Peyer's patch (tissue), 4 donors: Measurements from ENCODE around the gene COL11A2. TPM values are rescaled to one million over a fixed set of nuclear protein-coding genes. Genes with fewer than 3 reads are reported as not detected.

Experiments used
- DNase-seq, 3 donors: peaks; one replicate each; pipeline ENCODE4 v3.0.0-alpha.2; 2017 to 2019
- H3K27ac ChIP-seq, 4 donors: fragments of 200-600 bp; sonication (generic); one replicate each; pipeline ENCODE4 v1.5.1; 2016 to 2019
- H3K27me3 ChIP-seq, 2 donors: fragments of 200-600 bp; sonication (generic); one replicate each; pipeline ENCODE4 v1.5.1; 2019
- H3K36me3 ChIP-seq, 3 donors: fragments of 200-600 bp; sonication (generic); one replicate each; pipeline ENCODE4 v1.5.1; 2016 to 2019
- H3K4me1 ChIP-seq, 4 donors: fragments of 200-600 bp; sonication (generic); one replicate each; pipeline ENCODE4 v1.5.1; 2016 to 2019
- H3K4me3 ChIP-seq, 4 donors: fragments of 200-600 bp; sonication (generic); 1 replicate in 3 of 4; 2 replicates in 1 of 4; pipeline ENCODE4 v1.5.1; 2016 to 2019; ENCODE audit warnings: mild to moderate bottlenecking in 1 of 4
- H3K9me3 ChIP-seq, 4 donors: fragments of 200-600 bp; sonication (generic); one replicate each; pipeline ENCODE4 v1.5.1; 2016 to 2019; ENCODE audit warnings: mild to moderate bottlenecking in 1 of 4
- CTCF ChIP-seq, 6 experiments: fragments of 450-650 bp in 4 of 6; fragments of 200-600 bp in 2 of 6; sonication (generic) in 1 of 6; IDR thresholded peaks; one replicate each; pipeline ENCODE4 v1.5.1; 2017 to 2019; ENCODE audit warnings: antibody characterized with exemption in 6 of 6, mild to moderate bottlenecking in 3 of 6, moderate library complexity in 1 of 6
- POLR2A ChIP-seq, 2 donors: fragments of 450-650 bp; IDR thresholded peaks; one replicate each; pipeline ENCODE4 v1.5.1; 2017; ENCODE audit warnings: antibody characterized with exemption in 2 of 2, mild to moderate bottlenecking in 2 of 2, moderate library complexity in 2 of 2
- total RNA-seq, 4 donors: library from RNA; depleted of rRNA; stranded (reverse); fragments of >200 nt; gene quantifications; one replicate each; pipeline ENCODE4 v1.1.0, GENCODE V29; 2016

The COL11A2 gene
- total RNA-seq, 4 donors from 2014 or later: 0.18 to 2.5 (median 0.54) TPM; not detected in 1

GRCh38 chr6:33170176-33171015, 21.9 kb downstream of the COL11A2 start:
- Histone ChIP-seq H3K27me3 (no peaks in the 10 kb centered on the region), H3K36me3 (no peaks in the 10 kb centered on the region), H3K9me3 (no peaks in the 10 kb centered on the region), H3K27ac (no peak overlapping the region), H3K4me1 (no peaks in the 10 kb centered on the region), H3K4me3 (no peak overlapping the region)
- TF ChIP-seq CTCF (IDR thresholded peaks at IDR 0.05) (no peak), POLR2A (IDR thresholded peaks at IDR 0.05) (no peak)
- no peak for DNase-seq

GRCh38 chr6:33169291-33170175, 22.7 kb downstream of the COL11A2 start:
- no peaks in the 10 kb centered on the region for H3K36me3 ChIP-seq
- H3K4me1 ChIP-seq: no peaks in the 10 kb centered on the region
- no peak overlapping the region for H3K27ac ChIP-seq
- no peak for DNase-seq
- H3K9me3 ChIP-seq: no peaks in the 10 kb centered on the region
- no peak overlapping the region for H3K4me3 ChIP-seq
- TF ChIP-seq POLR2A (IDR thresholded peaks at IDR 0.05) (no peak), CTCF (IDR thresholded peaks at IDR 0.05) (no peak)
- H3K27me3 ChIP-seq: no peaks in the 10 kb centered on the region

GRCh38 chr6:33168639-33169038, 23.6 kb downstream of the COL11A2 start:
- TF ChIP-seq CTCF (IDR thresholded peaks at IDR 0.05) (no peak), POLR2A (IDR thresholded peaks at IDR 0.05) (no peak)
- H3K9me3 ChIP-seq: no peaks in the 10 kb centered on the region
- H3K36me3 ChIP-seq: no peaks in the 10 kb centered on the region
- no peak overlapping the region for H3K4me3 ChIP-seq
- H3K27me3 ChIP-seq: no peaks in the 10 kb centered on the region
- H3K4me1 ChIP-seq: no peaks in the 10 kb centered on the region
- no peak for DNase-seq
- H3K27ac ChIP-seq: no peak overlapping the region

GRCh38 chr6:33168284-33168601, 24.0 kb downstream of the COL11A2 start:
- no peaks in the 10 kb centered on the region for H3K36me3 ChIP-seq
- TF ChIP-seq POLR2A (IDR thresholded peaks at IDR 0.05) (no peak), CTCF (IDR thresholded peaks at IDR 0.05) (no peak)
- H3K27ac ChIP-seq: no peak overlapping the region
- H3K9me3 ChIP-seq: no peaks in the 10 kb centered on the region
- H3K4me3 ChIP-seq: no peak overlapping the region
- H3K27me3 ChIP-seq: no peaks in the 10 kb centered on the region
- DNase-seq: no peak
- no peaks in the 10 kb centered on the region for H3K4me1 ChIP-seq

- H3K4me3 ChIP-seq: no peak overlapping the region
- TF ChIP-seq CTCF (IDR thresholded peaks at IDR 0.05) (no peak), POLR2A (IDR thresholded peaks at IDR 0.05) (no peak)
- H3K27ac ChIP-seq: no peak overlapping the region
- H3K27me3 ChIP-seq: no peaks in the 10 kb centered on the region
- H3K4me1 ChIP-seq: no peaks in the 10 kb centered on the region
- no peaks in the 10 kb centered on the region for H3K9me3 ChIP-seq
- H3K36me3 ChIP-seq: no peaks in the 10 kb centered on the region
- DNase-seq: no peak
These were observed 24.6 kb downstream of the COL11A2 start for GRCh38 chr6:33167374-33168283.
